ENCODE results near the gene SYNJ1. TPM values are rescaled to one million over a fixed set of nuclear protein-coding genes. Genes with fewer than 3 reads are reported as not detected.

Gene SYNJ1
- total and polyA plus RNA-seq, 12 donors = 5.0 to 19.4 (median 10.9) TPM

- Histone ChIP-seq H3K9me3 (replicated peaks in 1 of 3) (no peaks in the 10 kb centered on the region), H3K27me3 (no peaks in the 10 kb centered on the region), H3K27ac (no peak overlapping the region), H3K36me3 (replicated peaks in 1 of 2) (peaks cover 0 to 46% of the 10 kb centered on the region in 2 donors), H3K4me3 (no peak overlapping the region), H3K4me1 (replicated peaks in 1 of 2) (peaks cover 6 to 23% of the 10 kb centered on the region in 2 donors)
- 87 to 100% (median 95%) methylated on average over 1 of the region's 1 CpG for WGBS, 4 donors
- DNase-seq = no peak
- intact Hi-C loops (cut with DNase I) = no loop called here
- TF ChIP-seq CTCF (IDR thresholded peaks at IDR 0.05) (no peak), POLR2A (IDR thresholded peaks at IDR 0.05) (no peak)
Observed at GRCh38 chr21:32764186-32764585, 36.4 kb upstream of the SYNJ1 start.

- H3K36me3 ChIP-seq (replicated peaks in 1 of 2) = peaks cover 0 to 55% of the 10 kb centered on the region in 2 donors
- H3K4me3 ChIP-seq = no peak overlapping the region
- TF ChIP-seq CTCF (IDR thresholded peaks at IDR 0.05) (no peak), POLR2A (IDR thresholded peaks at IDR 0.05) (no peak)
- H3K27me3 ChIP-seq = no peaks in the 10 kb centered on the region
- H3K9me3 ChIP-seq (replicated peaks in 1 of 3) = no peaks in the 10 kb centered on the region
- no peak overlapping the region for H3K27ac ChIP-seq
- no peaks in the 10 kb centered on the region for H3K4me1 ChIP-seq (replicated peaks in 1 of 2)
- 93 to 100% (median 99%) methylated on average over 1 of the region's 1 CpG for WGBS, 4 donors
- intact Hi-C loops (cut with DNase I) = no loop called here
- no peak for DNase-seq
Observed at GRCh38 chr21:32757804-32758203, 30.0 kb upstream of the SYNJ1 start.

GRCh38 chr21:32756096-32756495, 28.3 kb upstream of the SYNJ1 start:
- no peaks in the 10 kb centered on the region for H3K27me3 ChIP-seq
- 94 to 100% (median 96%) methylated on average over 1 of the region's 1 CpG for WGBS, 4 donors
- intact Hi-C loops (cut with DNase I) = no loop called here
- H3K36me3 ChIP-seq (replicated peaks in 1 of 2) = peaks cover 0 to 40% of the 10 kb centered on the region in 2 donors
- TF ChIP-seq POLR2A (IDR thresholded peaks at IDR 0.05) (no peak), CTCF (IDR thresholded peaks at IDR 0.05) (no peak)
- no peak overlapping the region for H3K4me3 ChIP-seq
- no peak for DNase-seq
- H3K4me1 ChIP-seq (replicated peaks in 1 of 2) = no peaks in the 10 kb centered on the region
- no peaks in the 10 kb centered on the region for H3K9me3 ChIP-seq (replicated peaks in 1 of 3)
- H3K27ac ChIP-seq = no peak overlapping the region

GRCh38 chr21:32753818-32754585, 26.2 kb upstream of the SYNJ1 start:
- no peak for TF ChIP-seq POLR2A (IDR thresholded peaks at IDR 0.05)
- no peak for TF ChIP-seq CTCF (IDR thresholded peaks at IDR 0.05)
- H3K27ac ChIP-seq = no peak overlapping the region
- intact Hi-C loops (cut with DNase I) = no loop called here
- H3K27me3 ChIP-seq = no peaks in the 10 kb centered on the region
- no peak overlapping the region for H3K4me3 ChIP-seq
- DNase-seq = no peak
- H3K4me1 ChIP-seq (replicated peaks in 1 of 2) = no peaks in the 10 kb centered on the region
- WGBS, 4 donors = 88 to 94% (median 90%) methylated on average over 6 of the region's 6 CpGs
- no peaks in the 10 kb centered on the region for H3K9me3 ChIP-seq (replicated peaks in 1 of 3)
- H3K36me3 ChIP-seq (replicated peaks in 1 of 2) = peaks cover 0 to 42% of the 10 kb centered on the region in 2 donors
